BLaER1 treated with 17β-estradiol and CSF1 and Interleukin-3, amounts not matched to agents 10 nM and 100 nM (cell line): ENCODE results near the gene TLCD3B.
A peak's percentile ranks its signal among the peaks of the same experiment; 100 is the strongest.

Source experiments
- H3K27ac ChIP-seq, 11 experiments: shearing (Covaris generic); formaldehyde crosslinking; 2 replicates each; pipeline ENCODE4 v1.8.1; 2022
- H3K27me3 ChIP-seq, 11 experiments: shearing (Covaris generic); formaldehyde crosslinking; 2 replicates each; pipeline ENCODE4 v1.8.1; 2022
- H3K36me3 ChIP-seq, 11 experiments: shearing (Covaris generic); formaldehyde crosslinking; 2 replicates each; pipeline ENCODE4 v1.8.1; 2022
- H3K4me1 ChIP-seq, 10 experiments: shearing (Covaris generic); formaldehyde crosslinking; 2 replicates each; pipeline ENCODE4 v1.8.1; 2022
- H3K4me2 ChIP-seq, 11 experiments: shearing (Covaris generic); formaldehyde crosslinking; 2 replicates each; pipeline ENCODE4 v1.8.1; 2022
- H3K4me3 ChIP-seq, 10 experiments: shearing (Covaris generic); formaldehyde crosslinking; 2 replicates each; pipeline ENCODE4 v1.8.1; 2022
- H3K9ac ChIP-seq, 11 experiments: shearing (Covaris generic); formaldehyde crosslinking; 2 replicates each; pipeline ENCODE4 v1.8.1; 2022
- H3K9me3 ChIP-seq, 11 experiments: shearing (Covaris generic); formaldehyde crosslinking; replicated peaks in 1 of 11; 2 replicates each; pipeline ENCODE4 v1.8.1; 2022
- H4K20me1 ChIP-seq, 11 experiments: shearing (Covaris generic); formaldehyde crosslinking; 2 replicates each; pipeline ENCODE4 v1.8.1; 2022
- Cebpa-rat ChIP-seq, 11 experiments: shearing (Covaris generic); IDR thresholded peaks; 2 replicates each; pipeline ENCODE4 v1.8.1; 2022

The TLCD3B gene, protein sequence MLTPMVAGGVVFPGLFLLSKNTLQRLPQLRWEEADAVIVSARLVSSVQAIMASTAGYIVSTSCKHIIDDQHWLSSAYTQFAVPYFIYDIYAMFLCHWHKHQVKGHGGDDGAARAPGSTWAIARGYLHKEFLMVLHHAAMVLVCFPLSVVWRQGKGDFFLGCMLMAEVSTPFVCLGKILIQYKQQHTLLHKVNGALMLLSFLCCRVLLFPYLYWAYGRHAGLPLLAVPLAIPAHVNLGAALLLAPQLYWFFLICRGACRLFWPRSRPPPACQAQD

DNA sequence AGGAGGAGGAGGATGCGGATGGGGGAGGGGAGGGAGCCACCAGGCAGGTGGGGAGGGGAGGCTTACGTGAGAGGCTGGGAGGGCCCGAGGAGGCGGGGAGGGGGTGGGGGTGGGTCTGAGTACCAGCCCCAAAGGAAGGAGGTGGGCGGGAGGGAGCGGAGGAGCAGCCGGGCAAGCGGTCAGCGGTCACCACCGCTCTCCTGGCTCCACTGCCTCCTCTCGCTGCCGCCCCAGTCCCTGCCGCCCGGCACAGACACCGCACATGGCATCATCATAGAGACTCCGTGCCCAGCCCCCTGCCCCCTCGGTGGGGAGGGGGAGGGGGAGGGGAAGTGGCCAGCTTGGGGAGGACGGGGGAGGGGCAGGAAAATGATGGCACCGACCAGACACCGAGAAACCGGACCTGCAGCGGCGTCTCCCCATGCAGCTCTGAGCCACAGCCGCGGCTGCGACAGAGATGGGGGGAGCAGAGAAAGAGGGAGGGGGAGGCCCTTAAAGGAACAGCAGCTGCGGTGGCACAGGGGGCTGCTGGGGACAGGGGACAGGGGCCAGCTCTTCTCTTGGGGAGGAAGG lies at the start of gene TLCD3B:
TLCD3B (minus strand) TSS at position 431 of the 573 bp plus-strand sequence. CDS start 744 bp downstream, outside the sequence.
- no peak within 1 kb of the TSS for H3K4me3 ChIP-seq

DNA sequence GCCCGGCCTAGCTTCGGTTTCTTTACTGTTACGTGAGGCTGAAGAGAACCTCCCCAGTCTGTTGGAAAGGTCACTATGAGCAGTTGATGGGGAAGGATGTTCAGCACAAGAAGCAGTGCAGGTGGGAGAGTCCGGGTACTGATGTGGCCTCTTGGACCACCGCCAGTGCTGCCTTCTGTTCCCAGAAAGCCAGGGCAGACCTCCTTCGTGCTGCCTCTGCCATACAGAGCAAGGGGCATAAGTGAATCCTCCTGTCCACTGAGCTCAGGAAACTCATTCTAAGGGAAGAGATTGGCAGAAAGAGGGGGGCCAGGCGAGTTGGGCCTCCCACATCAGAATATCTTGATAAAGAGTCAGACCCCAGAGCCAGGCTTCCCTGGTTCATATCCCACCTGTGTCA lies 48.4 kb upstream of the TLCD3B start:
- H3K4me3 ChIP-seq = no peak overlapping the region
- H3K27ac ChIP-seq = no peak overlapping the region
- H3K4me1 ChIP-seq = peaks cover 24 to 61% (median 38%) of the 10 kb centered on the region in 10 experiments
- no peak for TF ChIP-seq Cebpa-rat (IDR thresholded peaks at IDR 0.05)
- H3K9me3 ChIP-seq = no peaks in the 10 kb centered on the region
- no peaks in the 10 kb centered on the region for H3K27me3 ChIP-seq
- 0 out of 22 replicates have a peak overlapping the region, but pooled peaks of 1 of the 11 experiments have one; percentile 29 for H3K9ac ChIP-seq
- peaks cover 50 to 81% (median 70%) of the 10 kb centered on the region in 11 experiments for H4K20me1 ChIP-seq
- H3K4me2 ChIP-seq = peak overlapping the region in 1 of 11 experiments; percentile 97; a peak in 1 of 22 replicates
- H3K36me3 ChIP-seq = peaks cover 72 to 79% (median 75%) of the 10 kb centered on the region in 11 experiments

More for the DNA sequence above, at the start of gene TLCD3B:
- H4K20me1 ChIP-seq = peaks cover 0 to 53% (median 6%) of the 10 kb centered on the region in 11 experiments; a peak in 10 of 22 replicates
- peak within 1 kb of the TSS in 10 of 11 experiments; percentile 11 to 89 (median 66); a peak in 15 of 22 replicates for H3K4me2 ChIP-seq
- no peak within 1 kb of the TSS for H3K9ac ChIP-seq
- no peak for TF ChIP-seq Cebpa-rat (IDR thresholded peaks at IDR 0.05)
- no peaks in the 10 kb centered on the region for H3K9me3 ChIP-seq
- H3K27ac ChIP-seq = no peak within 1 kb of the TSS
- no peaks in the 10 kb centered on the region for H3K36me3 ChIP-seq
- H3K4me1 ChIP-seq = peaks cover 18 to 35% (median 28%) of the 10 kb centered on the region in 10 experiments
- H3K27me3 ChIP-seq = peaks cover 35 to 63% (median 61%) of the 10 kb centered on the region in 11 experiments

DNA sequence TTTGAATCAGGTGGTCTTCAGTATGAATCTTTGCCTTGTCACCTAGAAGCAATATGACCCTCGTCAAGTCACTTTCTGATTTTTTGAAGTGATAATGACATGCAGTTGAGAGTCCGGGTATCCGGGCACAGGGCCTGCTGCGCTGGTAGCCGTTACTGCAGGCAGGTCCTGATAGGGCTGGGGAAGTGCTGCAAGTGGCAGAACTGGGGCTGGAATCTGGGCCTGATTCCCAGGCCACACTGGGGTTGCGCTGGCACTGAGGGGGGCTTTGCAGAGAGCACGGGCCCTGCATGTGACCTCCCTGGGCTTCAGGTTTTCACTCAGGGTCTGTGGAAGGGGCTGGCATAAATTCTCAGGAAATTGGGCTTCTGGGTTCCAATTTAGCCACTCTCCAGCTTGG lies 47.7 kb upstream of the TLCD3B start:
- no peak for TF ChIP-seq Cebpa-rat (IDR thresholded peaks at IDR 0.05)
- H3K4me3 ChIP-seq = peak overlapping the region in 2 of 10 experiments; percentile 93 to 95; a peak in 2 of 20 replicates
- H3K9ac ChIP-seq = peak overlapping the region in 9 of 11 experiments; percentile 15 to 98 (median 94); a peak in 13 of 22 replicates
- no peaks in the 10 kb centered on the region for H3K9me3 ChIP-seq
- peaks cover 65 to 77% (median 73%) of the 10 kb centered on the region in 11 experiments for H3K36me3 ChIP-seq
- no peaks in the 10 kb centered on the region for H3K27me3 ChIP-seq
- peaks cover 50 to 74% (median 67%) of the 10 kb centered on the region in 11 experiments for H4K20me1 ChIP-seq
- H3K4me2 ChIP-seq = peak overlapping the region in 6 of 11 experiments; percentile 84 to 98 (median 95); a peak in 8 of 22 replicates
- peaks cover 24 to 62% (median 40%) of the 10 kb centered on the region in 10 experiments for H3K4me1 ChIP-seq
- peak overlapping the region in 1 of 11 experiments; percentile 86; a peak in 1 of 22 replicates for H3K27ac ChIP-seq

DNA sequence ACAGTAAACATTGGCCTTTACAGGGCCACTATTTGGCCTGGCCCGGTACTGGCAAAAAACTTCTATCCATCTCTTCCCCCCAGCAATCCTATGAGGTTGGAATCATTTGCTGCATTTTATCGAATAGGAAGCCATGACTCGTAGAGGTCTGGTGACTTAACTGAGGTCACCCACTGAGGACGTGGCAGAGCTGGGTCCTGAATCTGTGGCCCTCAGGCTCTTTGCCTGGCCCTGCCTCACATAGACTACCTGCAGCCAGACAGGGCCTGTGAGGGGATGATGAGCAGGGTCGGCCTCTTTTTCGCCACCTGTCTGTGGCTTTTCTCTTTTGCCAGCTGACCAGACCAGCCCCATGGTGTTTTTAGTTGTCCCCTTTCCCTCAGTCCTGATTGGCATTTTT lies 46.6 kb upstream of the TLCD3B start:
- no peak for TF ChIP-seq Cebpa-rat (IDR thresholded peaks at IDR 0.05)
- Histone ChIP-seq H3K27ac (peak overlapping the region in 7 of 11 experiments; percentile 21 to 93 (median 86); a peak in 10 of 22 replicates), H3K27me3 (no peaks in the 10 kb centered on the region), H3K4me2 (peak overlapping the region; percentile 84 to 98 (median 93)), H3K9me3 (no peaks in the 10 kb centered on the region), H3K36me3 (peaks cover 62 to 77% (median 72%) of the 10 kb centered on the region in 11 experiments), H4K20me1 (peaks cover 45 to 68% (median 58%) of the 10 kb centered on the region in 11 experiments), H3K9ac (peak overlapping the region; percentile 86 to 98 (median 94); a peak in 21 of 22 replicates), H3K4me3 (peak overlapping the region; percentile 83 to 98 (median 94); a peak in 14 of 20 replicates), H3K4me1 (peaks cover 24 to 61% (median 41%) of the 10 kb centered on the region in 10 experiments)

DNA sequence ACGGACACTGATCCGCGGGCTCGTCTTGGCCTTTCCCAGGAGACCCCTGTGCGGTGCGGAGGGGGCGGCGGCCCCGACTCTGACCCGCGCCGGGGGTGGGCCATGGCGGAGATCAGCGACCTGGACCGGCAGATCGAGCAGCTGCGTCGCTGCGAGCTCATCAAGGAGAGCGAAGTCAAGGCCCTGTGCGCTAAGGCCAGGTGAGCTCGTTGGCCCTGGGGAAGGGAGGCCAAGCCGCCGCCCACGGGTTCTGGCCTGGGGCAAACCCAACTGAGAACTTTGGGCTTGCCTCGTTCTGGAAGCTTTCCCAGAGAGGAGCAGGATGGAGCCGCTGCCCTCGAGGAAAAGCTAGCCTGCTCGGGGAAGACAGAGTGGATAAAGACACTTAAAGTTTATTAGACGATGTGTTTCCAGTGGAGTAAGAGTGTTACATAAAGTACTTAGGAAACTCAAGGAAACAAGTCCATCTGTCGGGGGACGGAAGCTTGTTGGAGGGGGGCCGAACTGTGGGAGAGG lies 45.3 kb upstream of the TLCD3B start:
- H3K9me3 ChIP-seq = no peaks in the 10 kb centered on the region
- peaks cover 55 to 71% (median 59%) of the 10 kb centered on the region in 11 experiments for H4K20me1 ChIP-seq
- no peak for TF ChIP-seq Cebpa-rat (IDR thresholded peaks at IDR 0.05)
- H3K27ac ChIP-seq = peak overlapping the region; percentile 83 to 93 (median 88)
- peak overlapping the region; percentile 86 to 98 (median 94) for H3K9ac ChIP-seq
- peak overlapping the region; percentile 83 to 98 (median 94) for H3K4me3 ChIP-seq
- H3K27me3 ChIP-seq = no peaks in the 10 kb centered on the region
- H3K4me2 ChIP-seq = peak overlapping the region; percentile 84 to 98 (median 93)
- peaks cover 65 to 77% (median 72%) of the 10 kb centered on the region in 11 experiments for H3K36me3 ChIP-seq
- H3K4me1 ChIP-seq = peaks cover 24 to 73% (median 41%) of the 10 kb centered on the region in 10 experiments

DNA sequence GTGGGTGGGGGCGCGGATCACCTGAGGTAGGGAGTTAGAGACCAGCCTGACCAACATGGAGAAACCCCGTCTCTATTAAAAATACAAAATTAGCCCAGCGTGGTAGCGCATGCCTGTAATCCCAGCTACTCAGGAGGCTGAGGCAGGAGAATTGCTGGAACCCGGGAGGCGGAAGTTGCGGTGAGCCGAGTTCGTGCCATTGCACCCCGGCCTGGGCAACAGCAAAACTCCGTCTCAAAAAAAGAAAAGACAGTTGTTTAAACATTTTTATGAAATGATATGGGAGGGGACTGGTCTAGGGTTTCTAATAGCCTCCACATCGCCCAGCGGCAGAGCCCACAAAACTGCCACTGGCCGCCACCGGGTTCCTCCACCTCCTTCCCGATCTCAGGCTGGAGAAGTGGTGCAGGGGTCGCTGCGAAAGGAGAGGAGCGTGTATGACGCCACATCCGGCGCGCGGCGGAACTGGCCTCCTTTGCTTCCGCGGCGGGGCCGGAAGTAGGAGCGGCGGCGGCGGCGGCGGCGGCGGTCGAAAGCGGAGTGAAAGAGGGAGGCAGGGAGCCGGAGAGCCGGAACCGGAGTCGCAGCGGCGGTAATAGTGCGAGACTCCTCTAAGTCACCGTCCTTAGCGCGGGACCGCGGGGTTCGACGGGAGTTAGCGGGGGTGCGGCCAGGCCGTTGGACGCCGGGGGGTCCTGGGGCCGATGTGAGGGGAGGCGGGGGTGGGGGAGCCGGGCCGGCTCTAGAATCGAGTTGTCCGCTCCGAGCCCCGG lies 44.6 kb upstream of the TLCD3B start, which contains the start of gene PPP4C:
PPP4C (plus strand) TSS at position 492 of the 773 bp plus-strand sequence. CDS start 384 bp downstream, outside the sequence.
- peak within 1 kb of the TSS; percentile 86 to 98 (median 94) for H3K9ac ChIP-seq
- no peaks in the 10 kb centered on the region for H3K9me3 ChIP-seq
- TF ChIP-seq Cebpa-rat (IDR thresholded peaks at IDR 0.05) = no peak; a peak in 1 of 22 replicates
- H3K4me2 ChIP-seq = peak within 1 kb of the TSS; percentile 84 to 98 (median 93)
- H4K20me1 ChIP-seq = peaks cover 54 to 71% (median 59%) of the 10 kb centered on the region in 11 experiments
- H3K4me1 ChIP-seq = peaks cover 25 to 79% (median 43%) of the 10 kb centered on the region in 10 experiments
- H3K27me3 ChIP-seq = no peaks in the 10 kb centered on the region
- H3K4me3 ChIP-seq = peak within 1 kb of the TSS; percentile 83 to 98 (median 94)
- H3K36me3 ChIP-seq = peaks cover 65 to 77% (median 72%) of the 10 kb centered on the region in 11 experiments
- H3K27ac ChIP-seq = peak within 1 kb of the TSS; percentile 83 to 93 (median 88)

DNA sequence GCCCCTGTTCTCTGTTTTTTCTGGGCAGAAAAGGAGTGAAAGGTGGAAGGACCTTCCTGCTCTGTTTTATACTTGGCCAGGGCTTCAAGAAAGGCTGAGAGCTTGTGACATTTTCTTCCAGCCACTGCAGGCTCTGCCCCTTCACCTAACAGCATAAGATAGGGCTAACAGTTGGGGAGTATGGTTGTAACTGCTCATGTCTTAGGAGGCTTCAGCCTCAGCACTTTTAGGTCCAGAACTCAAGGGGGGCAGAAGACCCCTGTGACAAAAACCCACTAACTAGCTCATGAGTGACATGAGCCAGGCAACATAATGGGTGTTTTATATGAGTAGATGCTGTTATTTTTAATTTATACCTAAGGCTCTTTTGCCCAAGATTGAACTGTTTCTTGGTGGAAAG lies 39.4 kb upstream of the TLCD3B start:
- Histone ChIP-seq H4K20me1 (peaks cover 63 to 81% (median 71%) of the 10 kb centered on the region in 11 experiments), H3K4me1 (peaks cover 51 to 86% (median 59%) of the 10 kb centered on the region in 10 experiments), H3K4me2 (peak overlapping the region; percentile 97 to 99 (median 99); a peak in 21 of 22 replicates), H3K27ac (peak overlapping the region in 7 of 11 experiments; percentile 20 to 54 (median 32); a peak in 6 of 22 replicates), H3K27me3 (no peaks in the 10 kb centered on the region), H3K9me3 (no peaks in the 10 kb centered on the region), H3K36me3 (peaks cover 74 to 90% (median 83%) of the 10 kb centered on the region in 11 experiments), H3K9ac (peak overlapping the region; percentile 39 to 97 (median 91); a peak in 20 of 22 replicates), H3K4me3 (peak overlapping the region in 6 of 10 experiments; percentile 97 to 99 (median 98); a peak in 12 of 20 replicates)
- no peak for TF ChIP-seq Cebpa-rat (IDR thresholded peaks at IDR 0.05)
